GM19372 (cell line): ENCODE results near the gene TAS2R13.

Experiments
- ATAC-seq: cut with Tn5 transposase; IDR thresholded peaks from one replicate; pipeline ENCODE4 v1.9.1; 2021; ENCODE audit warnings: mild to moderate bottlenecking, low read depth, moderate library complexity; ENCODE audit not compliant: unreplicated experiment

The TAS2R13 gene

DNA sequence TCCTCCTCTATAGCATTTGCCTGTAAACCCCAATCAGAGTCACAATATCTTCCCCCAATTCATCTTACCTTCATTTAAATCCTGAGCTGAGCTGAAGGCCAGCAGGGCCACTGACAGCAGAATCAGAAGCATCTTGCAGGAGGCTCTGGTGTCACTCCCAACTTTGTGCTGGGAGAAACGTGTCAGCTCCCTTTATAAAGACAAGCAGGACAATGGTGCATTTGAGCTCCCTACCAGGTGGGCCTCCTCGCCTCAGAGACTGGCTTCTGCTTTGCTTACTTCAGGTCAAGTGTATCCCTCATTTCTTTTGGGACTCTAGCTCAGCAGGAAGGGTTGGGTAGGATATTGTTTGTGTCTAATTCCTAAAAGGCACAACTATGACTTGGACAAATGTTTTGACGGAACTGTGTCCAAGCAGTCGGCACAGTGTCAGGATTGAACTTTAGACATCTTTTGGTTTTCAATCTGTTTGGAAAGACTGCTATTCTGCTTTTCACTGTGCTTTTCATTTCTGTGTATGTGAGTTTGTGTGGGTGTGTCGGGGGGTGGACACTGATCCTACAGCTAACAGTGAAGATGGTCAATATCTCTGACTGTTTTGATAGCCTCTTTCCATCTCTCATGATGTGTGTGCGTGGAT, 25.2 kb downstream of the TAS2R13 start, which contains the start of gene PRH1:
Gene PRH1 (minus strand): TSS at position 170 of the 640 bp plus-strand sequence. CDS start 38 bp downstream, at position 132.
- no peak for ATAC-seq

- ATAC-seq: no peak
Observed at GRCh38 chr12:10873378-10873777, 36.0 kb downstream of the TAS2R13 start.

DNA sequence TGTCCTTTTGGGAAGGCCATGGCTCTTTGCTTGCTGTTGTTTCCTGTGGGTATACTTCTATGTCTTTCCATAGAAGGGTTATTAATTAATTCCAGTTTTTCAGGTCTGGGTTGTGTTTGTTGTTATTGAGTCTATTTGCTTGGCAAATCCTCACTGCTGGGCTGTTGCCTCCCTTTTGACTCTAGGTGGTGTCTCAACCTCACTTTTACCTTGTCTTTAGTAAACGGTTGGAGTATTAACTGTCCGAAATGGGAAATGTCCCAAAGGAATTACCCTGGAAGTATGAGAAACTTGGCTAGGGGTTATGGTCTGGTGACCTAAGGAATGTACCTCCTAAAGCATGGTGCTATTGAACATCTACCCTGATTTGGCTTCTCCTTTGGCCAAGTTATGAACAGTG, 42.0 kb downstream of the TAS2R13 start:
- ATAC-seq: no peak

GRCh38 chr12:10863512-10864218, 45.7 kb downstream of the TAS2R13 start:
- no peak for ATAC-seq

GRCh38 chr12:10861366-10861765, 48.0 kb downstream of the TAS2R13 start:
- no peak for ATAC-seq
